GM21529 (cell line): ENCODE measurements around the gene RSF1.

Experiments used
- ATAC-seq: cut with Tn5 transposase; IDR thresholded peaks from one replicate; pipeline ENCODE4 v1.9.1; 2021; ENCODE audit not compliant: unreplicated experiment

Gene RSF1

DNA sequence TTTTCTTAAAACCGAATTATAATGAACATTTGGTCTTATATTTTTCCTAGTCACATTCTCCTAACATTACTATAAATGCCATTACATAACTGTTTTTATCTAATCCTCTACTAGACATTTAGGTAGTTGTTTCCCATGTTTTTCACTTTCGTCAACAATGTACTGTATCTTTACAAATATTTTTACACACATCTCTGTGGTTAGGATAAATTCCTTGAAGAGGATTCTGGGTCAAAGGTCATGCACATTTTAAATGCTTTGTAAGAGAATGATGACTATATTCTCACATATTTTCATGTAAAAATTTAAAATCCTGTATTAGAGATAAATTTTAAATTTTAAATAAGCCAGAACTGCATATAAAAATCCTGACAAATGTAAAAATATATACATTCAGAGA lies 121.6 kb downstream of the RSF1 start:
- no peak for ATAC-seq

DNA sequence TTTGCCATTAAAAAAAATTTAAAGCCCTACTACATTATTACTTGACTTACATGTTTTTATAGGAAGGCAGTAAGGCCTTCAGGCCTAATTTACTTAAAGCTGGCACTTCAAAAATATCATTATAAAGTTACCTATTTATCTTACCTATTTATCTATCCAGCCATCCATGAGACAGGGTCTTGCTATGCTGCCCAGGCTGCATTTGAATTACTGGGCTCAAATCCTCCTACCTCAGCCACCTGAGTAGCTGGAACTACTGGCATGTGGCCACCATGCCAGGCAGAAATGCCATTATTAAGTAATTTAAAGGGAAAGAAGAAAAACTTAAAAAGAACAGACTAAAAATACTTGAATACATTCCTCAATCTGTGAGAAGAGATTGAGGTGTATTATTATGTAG lies 122.7 kb downstream of the RSF1 start:
- no peak for ATAC-seq

DNA sequence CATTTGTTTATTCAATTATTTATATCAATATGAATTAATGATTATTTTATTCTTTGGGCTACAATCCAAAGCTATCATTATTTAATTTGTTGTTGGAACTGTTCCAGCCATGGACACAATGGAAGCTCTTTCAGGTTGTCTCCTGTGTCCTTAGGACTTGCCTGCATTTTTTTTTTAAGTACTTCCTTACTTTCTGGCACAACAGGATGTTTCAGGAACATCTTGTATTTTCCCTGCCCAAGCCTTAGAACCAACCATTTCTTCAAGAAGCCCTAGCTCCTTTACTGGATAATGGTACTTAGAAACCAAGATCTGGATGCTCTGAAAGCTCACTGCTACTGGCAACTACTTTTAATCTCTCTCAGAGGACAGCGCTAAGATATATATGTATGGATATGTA lies 125.1 kb downstream of the RSF1 start:
- ATAC-seq, result no peak

DNA sequence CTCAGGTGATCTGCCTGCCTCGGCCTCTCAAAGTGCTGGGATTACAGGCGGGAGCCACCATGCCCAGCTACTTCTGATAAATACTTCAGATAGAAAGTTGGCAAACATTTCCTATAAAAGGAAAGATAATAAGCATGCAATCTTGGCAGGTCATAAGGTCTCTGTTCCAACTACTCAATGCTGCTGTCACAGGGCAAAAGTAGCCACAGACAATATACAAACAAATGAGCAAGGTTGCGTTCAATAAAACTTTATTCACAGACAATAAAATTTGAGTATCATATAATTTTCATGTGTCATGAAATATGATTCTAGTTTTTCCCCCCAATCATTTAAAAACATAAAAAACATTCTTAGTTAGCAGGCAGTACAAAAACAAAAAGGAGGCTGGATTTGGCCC lies 129.9 kb downstream of the RSF1 start:
- ATAC-seq, result no peak

DNA sequence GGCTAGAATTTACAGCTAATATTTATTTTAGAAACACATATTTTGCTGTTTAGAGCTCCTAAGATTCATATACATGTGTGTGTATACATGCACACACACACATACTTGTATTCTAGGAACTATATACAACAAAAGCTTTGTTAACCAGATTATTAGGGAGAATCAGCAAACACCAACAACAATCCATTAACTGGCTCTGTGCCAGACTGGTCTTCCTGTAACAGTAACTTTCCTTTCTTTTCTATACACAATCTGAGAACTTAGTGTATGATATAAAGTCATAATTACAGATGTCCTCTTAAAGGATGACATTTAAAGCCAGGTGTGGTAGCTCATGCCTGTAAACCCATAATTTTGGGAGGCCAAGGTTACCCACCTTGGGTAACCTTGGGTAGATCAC lies 133.4 kb downstream of the RSF1 start:
- no peak for ATAC-seq

DNA sequence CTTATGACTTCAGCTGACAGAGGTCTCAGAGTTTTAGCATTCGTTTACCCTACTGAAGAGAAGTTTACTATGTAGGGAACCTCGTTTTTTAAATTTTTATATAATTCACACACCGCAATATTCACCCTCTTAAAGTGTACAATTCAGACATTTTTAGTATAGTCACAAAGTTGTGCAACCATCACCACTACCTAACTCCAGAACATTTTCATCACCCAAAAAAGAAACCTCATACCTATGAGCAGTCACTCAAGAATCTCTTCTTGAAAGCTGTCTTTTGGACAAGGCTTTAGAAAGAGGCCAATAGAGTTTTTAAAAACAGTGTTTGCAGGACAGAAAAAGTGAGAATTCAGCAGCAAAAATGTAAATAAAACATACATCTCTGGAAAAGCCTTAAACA lies 143.4 kb downstream of the RSF1 start:
- no peak for ATAC-seq

DNA sequence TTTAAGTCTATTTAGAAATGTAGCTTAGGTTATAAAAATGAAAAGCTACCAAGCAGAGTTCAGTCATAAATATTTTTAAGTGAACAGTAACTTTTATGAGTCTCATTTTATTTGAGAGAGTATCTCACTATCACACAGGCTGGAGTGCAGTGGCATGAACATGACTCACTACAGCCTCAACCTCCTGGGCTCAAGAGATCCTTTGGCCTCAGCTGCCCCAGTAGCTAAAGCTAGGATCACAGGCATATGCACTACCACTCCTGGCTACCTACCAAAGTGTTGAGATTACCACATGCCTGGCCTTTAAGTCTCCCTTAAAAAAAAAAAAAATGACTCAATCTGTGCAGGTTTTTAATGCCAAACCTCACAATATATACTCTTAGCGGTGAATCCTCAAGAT lies 148.3 kb downstream of the RSF1 start:
- no peak for ATAC-seq

DNA sequence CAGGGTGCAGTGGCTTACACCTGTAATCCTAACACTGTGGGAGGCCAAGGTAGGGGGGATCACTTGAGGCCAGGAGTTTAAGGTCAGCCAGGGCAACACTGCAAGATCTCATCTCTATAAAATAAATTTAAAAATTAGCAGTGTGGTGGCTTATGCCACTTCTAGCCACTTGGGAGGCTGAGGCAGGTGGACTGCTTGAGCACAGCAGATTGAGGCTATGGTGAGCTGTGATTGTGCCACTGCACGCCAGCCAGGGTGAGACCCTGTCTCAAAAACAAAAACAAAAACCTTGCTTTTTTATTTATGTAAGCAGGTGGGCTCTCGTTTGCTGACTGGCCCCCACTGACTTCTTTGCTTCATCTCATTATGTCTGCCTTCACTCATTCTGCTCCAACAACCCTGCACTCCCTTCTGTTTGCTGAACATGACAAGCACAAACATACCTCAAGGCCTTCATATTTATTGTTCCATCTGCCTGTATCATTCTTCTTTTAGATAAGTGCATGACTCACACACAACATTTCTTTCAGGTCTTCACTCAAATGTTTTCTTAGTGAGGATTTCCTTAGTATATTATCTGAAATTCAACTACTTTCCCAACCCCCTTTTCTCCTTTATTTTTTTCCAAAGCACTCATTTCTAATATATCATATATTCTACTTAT lies 150.5 kb downstream of the RSF1 start:
- ATAC-seq, result no peak

DNA sequence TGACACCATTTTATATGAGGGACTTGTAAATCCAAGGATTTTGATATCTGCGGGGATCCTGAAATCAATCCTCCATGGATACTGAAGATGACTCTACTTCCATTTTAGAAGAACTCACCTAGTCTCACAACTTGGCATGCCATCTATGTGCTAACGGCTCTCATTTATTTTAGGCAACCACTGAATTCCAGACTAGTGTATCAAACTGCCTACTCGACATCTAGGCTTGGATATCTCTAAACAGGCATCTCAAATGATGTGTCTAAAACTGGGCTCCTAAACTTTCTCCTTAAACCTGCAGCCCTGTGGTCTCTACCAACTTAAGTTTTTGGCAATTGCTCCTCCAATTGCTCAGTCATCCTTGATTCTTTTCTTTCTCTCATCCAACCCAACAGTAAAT lies 151.8 kb downstream of the RSF1 start:
- no peak for ATAC-seq

DNA sequence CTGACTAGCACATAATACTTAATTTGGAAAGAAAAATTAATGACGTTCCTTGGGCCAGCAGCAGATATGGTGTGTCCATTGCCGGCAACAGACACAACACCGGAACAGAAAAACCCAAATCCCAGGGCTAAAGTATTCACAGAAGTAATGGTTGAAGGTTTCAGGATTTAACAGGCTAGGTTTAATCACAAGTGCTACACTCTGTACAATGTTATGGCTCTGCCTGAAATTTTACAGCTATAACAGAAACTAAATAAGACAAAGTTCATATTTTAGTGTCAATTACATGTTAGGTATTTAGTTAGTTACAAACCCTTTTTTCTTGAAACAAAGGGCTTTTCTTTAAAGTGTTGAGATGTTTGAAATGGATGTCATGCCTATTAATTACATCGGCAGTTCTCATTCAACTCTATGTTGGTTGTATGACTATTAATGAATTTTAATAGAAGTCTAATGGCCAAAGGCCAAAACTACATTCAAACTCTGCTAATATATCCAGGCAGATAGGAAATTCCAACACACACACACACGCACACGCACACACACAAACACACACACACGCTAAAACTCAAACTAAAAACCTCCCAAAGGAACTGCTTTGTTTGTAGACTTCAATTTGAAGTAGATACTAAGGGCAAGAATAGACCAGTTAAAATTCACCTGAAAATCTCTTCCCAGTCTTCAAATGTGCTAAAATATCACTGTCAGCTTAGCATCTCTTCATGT lies 155.1 kb downstream of the RSF1 start:
- ATAC-seq, result no peak

DNA sequence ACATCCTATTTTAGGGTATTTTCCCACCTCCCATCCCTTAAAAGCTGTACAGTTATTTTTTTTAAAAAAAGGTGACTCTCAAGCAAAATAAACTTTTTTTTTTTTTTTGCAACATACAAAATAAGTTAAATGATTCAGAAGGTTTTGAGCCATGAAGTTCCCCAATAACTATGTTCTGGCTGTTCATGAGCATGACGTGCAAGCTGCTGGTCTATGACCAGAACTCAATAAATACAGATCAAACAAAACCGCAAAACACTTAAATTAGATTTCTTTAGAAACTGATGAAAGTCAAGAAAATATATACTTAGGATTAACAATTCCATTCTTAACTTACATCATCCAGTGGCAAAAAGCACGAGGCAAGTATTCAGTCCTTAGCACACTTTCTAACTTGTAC lies 158.9 kb downstream of the RSF1 start:
- no peak for ATAC-seq

DNA sequence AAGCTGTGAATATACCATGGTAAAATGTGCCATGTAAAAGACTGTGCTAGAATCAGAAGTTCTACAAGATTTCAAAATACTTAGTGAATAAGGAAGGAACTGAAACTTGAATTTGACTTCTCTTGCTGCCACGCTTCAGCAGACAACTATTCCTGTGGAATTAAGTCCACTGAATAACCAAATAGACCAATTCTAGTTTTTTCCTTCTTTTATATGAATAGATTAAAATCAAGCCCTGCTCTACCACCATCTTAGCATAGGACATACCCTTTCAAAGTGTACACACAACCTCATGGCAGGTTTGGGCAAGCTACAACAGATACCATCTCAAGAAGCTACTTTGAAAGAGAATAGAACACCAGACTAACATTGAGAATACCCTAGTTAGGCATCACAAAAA lies 159.6 kb downstream of the RSF1 start:
- ATAC-seq, result no peak

DNA sequence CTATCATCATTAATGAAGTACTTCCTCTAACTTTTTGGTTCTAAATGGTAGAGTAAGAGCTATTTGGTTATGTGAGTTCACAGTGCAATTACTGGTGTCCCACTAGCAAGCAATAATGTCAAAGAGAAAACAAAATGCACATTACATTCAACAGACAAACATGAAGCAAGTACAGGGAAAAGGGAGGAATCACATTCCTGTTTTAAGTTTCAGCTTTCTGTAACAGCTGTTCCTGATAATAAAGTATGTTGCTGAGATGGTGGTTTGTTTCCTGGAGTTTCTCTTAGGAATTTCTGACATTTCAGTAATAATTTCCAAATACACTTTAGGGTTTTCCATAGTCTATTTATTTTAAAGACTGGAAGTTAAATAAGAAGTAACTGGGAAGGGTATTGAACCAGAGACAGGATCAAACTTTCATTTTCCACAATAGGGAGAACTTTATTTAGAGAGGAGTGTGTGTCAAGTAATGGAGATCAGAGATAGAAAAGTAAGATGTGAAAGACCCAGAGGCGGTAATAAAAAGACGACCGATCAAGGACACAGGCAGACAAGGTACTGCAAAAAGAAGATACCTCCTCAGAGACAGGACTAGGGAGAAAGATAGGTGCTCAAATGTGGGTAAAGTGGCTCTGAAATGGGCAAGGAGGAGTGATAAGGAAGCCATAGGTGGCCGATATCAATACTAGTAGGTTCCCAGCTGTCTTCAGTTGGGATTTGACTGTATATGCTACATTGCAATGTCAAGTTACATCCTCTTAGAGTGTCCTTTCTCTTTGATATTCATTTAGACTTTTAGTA lies 162.1 kb downstream of the RSF1 start:
- no peak for ATAC-seq

DNA sequence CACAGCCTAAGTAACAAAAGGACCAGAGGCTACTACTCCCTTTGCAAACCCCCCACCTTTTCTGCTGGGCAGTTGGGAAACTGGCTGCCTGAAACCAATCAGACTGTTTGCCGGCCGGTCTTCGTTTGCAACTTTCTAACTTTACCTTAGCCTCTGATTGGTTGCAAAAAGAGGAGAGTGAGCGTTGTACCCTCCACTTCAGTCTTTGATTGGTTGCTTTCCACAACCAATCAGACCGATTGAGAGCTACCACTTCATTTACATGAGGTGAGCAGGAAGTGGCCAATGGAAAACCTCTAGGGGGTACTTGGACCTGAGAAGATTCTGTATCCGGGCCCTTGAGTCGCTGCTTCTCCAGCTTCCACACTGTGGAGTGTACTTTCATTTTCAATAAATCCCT lies 164.2 kb downstream of the RSF1 start:
- no peak for ATAC-seq

DNA sequence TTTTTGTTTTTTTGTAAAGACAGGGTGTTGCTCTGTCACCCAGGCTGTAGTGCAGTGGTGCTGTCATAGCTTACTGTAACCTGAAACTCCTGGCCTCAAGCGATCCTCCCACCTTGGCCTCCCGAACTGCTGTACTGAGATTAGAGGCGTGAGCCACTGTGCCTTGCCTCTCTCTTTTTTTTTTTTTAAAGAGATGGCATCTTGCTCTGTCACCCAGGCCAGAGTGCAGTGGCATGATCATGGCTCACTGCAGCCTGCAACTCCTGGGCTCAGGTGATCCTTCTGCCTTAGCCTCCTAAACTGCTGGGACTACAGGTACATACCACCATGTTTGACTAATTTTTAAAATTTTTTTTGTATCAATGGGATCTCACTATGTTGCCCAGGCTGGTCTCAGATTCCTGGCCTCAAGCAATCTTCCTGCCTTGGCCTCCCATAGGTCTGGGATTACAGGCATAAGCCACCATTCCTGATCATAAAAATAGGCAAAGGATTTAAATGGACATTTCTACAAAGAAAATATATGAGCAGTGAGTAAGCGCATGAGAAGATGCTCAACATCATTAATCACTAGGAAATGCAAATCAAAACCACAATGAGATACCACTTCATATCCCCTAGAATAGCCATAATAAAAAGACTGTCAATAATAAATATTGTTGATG lies 165.6 kb downstream of the RSF1 start:
- no peak for ATAC-seq

DNA sequence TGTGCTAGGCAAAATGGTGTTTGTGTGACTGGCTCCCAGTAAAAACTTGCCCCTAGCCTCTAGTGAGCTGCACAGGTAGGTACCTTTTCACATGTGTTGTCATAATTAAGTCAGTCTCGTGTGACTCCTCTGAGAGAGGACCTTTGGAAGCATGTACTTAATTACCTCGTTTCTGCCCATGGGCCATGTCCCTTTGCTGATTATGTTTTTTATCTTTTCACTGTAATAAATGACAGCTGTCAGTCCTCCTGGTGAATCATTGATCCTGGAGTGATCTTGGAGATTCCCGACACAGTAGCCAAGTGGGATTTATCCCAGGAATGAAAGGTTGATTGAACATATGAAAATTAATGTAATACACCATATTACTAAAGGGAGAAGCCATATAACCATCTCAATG lies 170.4 kb downstream of the RSF1 start:
- ATAC-seq, result no peak

DNA sequence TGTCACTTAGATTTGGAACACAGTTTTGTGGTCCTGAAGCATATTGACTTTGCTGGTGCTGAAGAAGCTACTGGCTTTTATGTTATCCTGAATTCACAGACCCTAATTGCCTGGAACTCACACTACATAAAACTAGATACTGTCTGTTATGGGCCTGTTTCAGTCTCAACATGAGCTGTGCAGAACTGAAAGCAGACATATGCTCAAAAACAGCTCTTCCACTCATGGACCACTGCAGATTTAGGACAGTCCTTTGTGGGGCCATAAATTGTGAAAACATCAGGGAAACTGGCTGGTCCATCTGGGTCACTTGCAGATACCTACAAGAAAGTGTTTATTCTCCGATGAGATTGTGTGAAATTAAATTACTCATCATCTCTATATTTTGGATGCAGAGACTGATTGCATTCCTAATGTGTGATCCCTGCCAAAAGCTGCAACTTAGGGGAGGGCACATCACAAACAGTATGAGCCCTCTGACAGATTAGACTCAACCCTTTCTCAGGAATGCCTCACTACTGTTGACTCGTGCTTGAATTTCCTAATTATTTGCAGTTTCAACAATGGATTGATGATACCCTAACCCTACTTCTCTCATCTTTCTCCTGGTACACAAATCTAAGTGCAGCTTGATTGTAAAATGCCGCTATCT lies 172.7 kb downstream of the RSF1 start:
- no peak for ATAC-seq

DNA sequence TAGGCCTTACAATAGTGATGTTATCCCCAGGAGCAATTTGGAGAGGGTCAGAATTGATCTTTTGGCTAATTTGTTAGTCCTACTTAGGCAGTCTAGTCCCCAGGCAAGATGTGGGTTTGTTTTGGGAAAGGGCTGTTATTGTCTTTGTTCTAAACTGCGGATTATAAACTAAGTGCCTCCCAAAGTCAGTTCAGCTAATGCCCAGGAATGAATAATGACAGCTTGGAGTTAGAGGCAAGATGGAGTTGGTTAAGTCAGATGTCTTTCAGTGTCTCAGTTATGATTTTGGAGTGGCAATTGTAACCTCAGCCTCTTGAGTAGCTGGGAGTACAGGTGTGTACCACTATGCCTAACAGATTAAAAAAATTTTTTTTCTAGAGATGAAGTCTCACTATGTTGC lies 175.6 kb downstream of the RSF1 start:
- ATAC-seq, result no peak

DNA sequence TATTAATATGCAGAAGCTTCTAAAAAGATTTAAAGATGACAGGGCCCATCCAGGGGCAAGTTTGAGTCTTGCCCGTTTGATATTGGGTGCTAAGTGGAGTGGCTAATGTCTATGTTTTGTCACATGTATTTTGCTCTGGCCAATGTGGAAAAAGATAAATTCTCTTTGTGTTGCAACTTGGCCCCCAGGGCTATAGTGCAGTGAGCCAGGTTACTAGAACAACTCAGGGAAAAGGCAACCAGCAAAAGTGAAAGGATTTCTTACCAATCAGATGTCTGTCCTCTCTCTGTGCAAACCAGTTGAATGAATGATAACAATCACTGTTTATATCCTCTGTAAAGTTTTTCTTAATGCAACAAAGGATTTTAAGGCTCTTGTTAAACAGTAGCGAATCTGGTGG lies 178.3 kb downstream of the RSF1 start:
- no peak for ATAC-seq

DNA sequence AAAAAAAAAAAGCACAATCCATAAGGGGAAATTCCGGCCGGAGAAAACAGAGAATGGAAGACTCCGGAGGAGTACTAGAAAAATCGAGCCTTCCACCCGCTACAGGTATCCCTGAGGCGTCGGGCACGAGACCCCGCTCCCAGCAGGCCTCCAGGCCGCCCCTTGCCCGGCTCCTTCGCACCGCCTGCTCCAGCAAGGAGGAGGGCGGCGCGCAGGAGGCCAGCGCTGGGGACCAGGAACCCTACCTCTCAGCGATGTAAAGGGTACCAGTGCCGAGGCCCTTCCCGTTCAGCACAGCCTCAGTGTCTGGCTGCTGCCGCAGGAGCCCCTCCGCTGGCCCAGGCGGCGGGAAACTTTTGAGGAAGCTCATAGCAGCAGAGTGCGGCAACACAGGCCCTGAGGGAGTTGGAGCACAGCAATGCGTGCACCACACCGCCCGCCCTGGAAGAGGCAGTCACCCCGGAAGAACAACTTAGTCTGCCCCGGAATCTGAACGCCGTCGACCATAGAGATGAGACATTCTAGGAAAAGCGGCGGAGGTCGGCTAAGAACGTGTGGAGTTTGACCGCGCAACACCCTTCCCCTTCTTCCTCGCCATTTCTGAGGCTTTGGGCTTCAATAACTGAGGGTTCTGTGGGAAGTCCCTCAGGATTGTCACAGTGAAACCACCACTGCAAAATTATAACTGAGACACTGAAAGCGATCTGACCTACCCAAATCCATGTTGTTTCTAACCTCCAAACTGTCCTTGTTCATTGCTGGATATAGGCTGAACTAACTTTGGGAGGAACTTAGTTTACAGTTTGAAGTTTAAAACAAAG lies 183.0 kb downstream of the RSF1 start, which contains the start of gene CLNS1A:
CLNS1A (minus strand) TSS at position 450 of the 821 bp plus-strand sequence; CDS start at position 370, 80 bp downstream.
- ATAC-seq, result peak; percentile 98
